GM23338 (cell line): Measurements from ENCODE around the gene DNASE1. TPM values are rescaled to one million over a fixed set of nuclear protein-coding genes. Genes with fewer than 3 reads are reported as not detected.

ENCODE experiments used
- ATAC-seq: fragments of 200-7000 bp; cut with Tn5 transposase; 3 replicates; pipeline ENCODE4 v1.9.1; 2020
- DNase-seq: peaks from one replicate; pipeline ENCODE4 v3.0.0-alpha.2; 2015; ENCODE audit warnings: low spot score
- H2AFZ ChIP-seq: fragments of 200-600 bp; sonication (generic); 2 replicates; pipeline ENCODE4 v1.8.0; 2016; ENCODE audit warnings: antibody characterized with exemption, mild to moderate bottlenecking, moderate library complexity
- H3F3A ChIP-seq: fragments of 200-600 bp; sonication (generic); replicated peaks from 2 replicates; pipeline ENCODE4 v1.8.0; 2017; ENCODE audit warnings: antibody characterized with exemption, mixed run types, low read depth
- H3K27ac ChIP-seq: fragments of 200-600 bp; sonication (generic); 2 replicates; pipeline ENCODE4 v1.6.1; 2016; ENCODE audit warnings: low read depth
- H3K27me3 ChIP-seq: fragments of 200-600 bp; sonication (generic); 2 replicates; pipeline ENCODE4 v1.8.0; 2016; ENCODE audit warnings: mild to moderate bottlenecking, mixed run types, moderate library complexity; ENCODE audit not compliant: insufficient read depth
- H3K36me3 ChIP-seq: fragments of 200-600 bp; sonication (generic); 2 replicates; pipeline ENCODE4 v1.8.0; 2016; ENCODE audit warnings: mild to moderate bottlenecking; ENCODE audit not compliant: insufficient read depth
- H3K4me1 ChIP-seq: fragments of 200-600 bp; sonication (generic); 2 replicates; pipeline ENCODE4 v1.8.0; 2016; ENCODE audit warnings: mild to moderate bottlenecking, moderate library complexity; ENCODE audit not compliant: insufficient read depth
- H3K4me2 ChIP-seq: fragments of 200-600 bp; sonication (generic); 2 replicates; pipeline ENCODE4 v1.7.1; 2017; ENCODE audit warnings: mixed run types
- H3K4me3 ChIP-seq: fragments of 200-600 bp; sonication (generic); 2 replicates; pipeline ENCODE4 v1.6.1; 2016; ENCODE audit warnings: mixed run types
- H3K79me2 ChIP-seq: fragments of 200-600 bp; sonication (generic); replicated peaks from 2 replicates; pipeline ENCODE4 v1.8.0; 2017; ENCODE audit warnings: mild to moderate bottlenecking; ENCODE audit not compliant: insufficient read depth
- H3K9me2 ChIP-seq: fragments of 200-600 bp; sonication (generic); 2 replicates; pipeline ENCODE4 v1.8.0; 2017; ENCODE audit not compliant: insufficient read depth
- H4K20me1 ChIP-seq: fragments of 200-600 bp; sonication (generic); replicated peaks from 2 replicates; pipeline ENCODE4 v1.8.0; 2017; ENCODE audit warnings: mild to moderate bottlenecking; ENCODE audit not compliant: insufficient read depth
- H3K27ac Mint-ChIP-seq: 2 replicates; pipeline ENCODE4 v1.8.0; 2020; ENCODE audit warnings: inconsistent platforms, mild to moderate bottlenecking, moderate library complexity, mixed read lengths
- H3K27me3 Mint-ChIP-seq: 3 replicates; pipeline ENCODE4 v1.8.0; 2022; ENCODE audit warnings: low read depth, mild to moderate bottlenecking, moderate library complexity, mixed read lengths, inconsistent platforms; ENCODE audit not compliant: insufficient read depth, poor library complexity
- H3K36me3 Mint-ChIP-seq: 3 replicates; pipeline ENCODE4 v1.8.0; 2021; ENCODE audit warnings: low read depth, mild to moderate bottlenecking, inconsistent platforms, moderate library complexity, mixed read lengths
- H3K4me1 Mint-ChIP-seq: 3 replicates; pipeline ENCODE4 v1.8.0; 2020; ENCODE audit warnings: mild to moderate bottlenecking, inconsistent platforms, mixed read lengths
- H3K4me3 Mint-ChIP-seq: 3 replicates; pipeline ENCODE4 v1.8.0; 2021; ENCODE audit warnings: moderate library complexity, mild to moderate bottlenecking, inconsistent platforms, mixed read lengths
- H3K9me3 Mint-ChIP-seq: 3 replicates; pipeline ENCODE4 v1.8.0; 2020; ENCODE audit warnings: moderate library complexity, mild to moderate bottlenecking, inconsistent platforms, mixed read lengths
- CREB1 ChIP-seq: fragments of 250-450 bp; sonication (Bioruptor Pico); IDR thresholded peaks from 2 replicates; pipeline ENCODE4 v1.5.0; 2020; ENCODE audit warnings: low read depth, mild to moderate bottlenecking, moderate library complexity
- EZH2 ChIP-seq: fragments of 200-600 bp; sonication (generic); IDR thresholded peaks from one replicate; pipeline ENCODE4 v1.8.0; 2017; ENCODE audit warnings: antibody characterized with exemption, mild to moderate bottlenecking, low read depth; ENCODE audit not compliant: unreplicated experiment
- EZH2phosphoT487 ChIP-seq: fragments of 200-600 bp; sonication (generic); IDR thresholded peaks from one replicate; pipeline ENCODE4 v1.8.1; 2018; ENCODE audit warnings: antibody characterized with exemption; ENCODE audit not compliant: unreplicated experiment
- POLR2AphosphoS5 ChIP-seq: IDR thresholded peaks from 2 replicates; pipeline ENCODE4 v1.6.1; 2016; ENCODE audit warnings: antibody characterized with exemption, low read depth
- STAT1 ChIP-seq: IDR thresholded peaks from one replicate; pipeline ENCODE4 v1.6.1; 2016; ENCODE audit warnings: antibody characterized with exemption; ENCODE audit not compliant: unreplicated experiment
- polyA plus RNA-seq: library from polyadenylated mRNA; unstranded; fragments of >200 nt; fragmentation: Nextera tagmentation; extraction: Ambion mirVana; gene quantifications from 2 replicates; pipeline ENCODE4 v1.2.1, GENCODE V29; 2016
- total RNA-seq: library from RNA; depleted of rRNA; stranded (reverse); fragments of >200 nt; shearing (Covaris generic); gene quantifications from 2 replicates; pipeline ENCODE4 v1.2.3, GENCODE V29; 2014
- TF ChIP-seq, protein P1 (sequence below): IDR thresholded peaks from 2 replicates; pipeline ENCODE4 v1.6.1; 2016; ENCODE audit warnings: antibody characterized with exemption
- TF ChIP-seq, protein P2 (sequence below): fragments of 250-450 bp; sonication (Bioruptor Pico); IDR thresholded peaks from 2 replicates; pipeline ENCODE4 v1.5.0; 2020; ENCODE audit warnings: mild to moderate bottlenecking, moderate library complexity
- TF ChIP-seq, protein P3 (sequence below), 2 experiments: fragments of 200-600 bp in 1 of 2; sonication (generic) in 1 of 2; conservative IDR thresholded peaks; 2 replicates each; pipeline versions ENCODE4 v1.5.1 to v1.6.1; 2016 to 2017; ENCODE audit warnings: antibody characterized with exemption in 2 of 2, low read depth in 2 of 2, mild to moderate bottlenecking in 2 of 2, moderate library complexity in 1 of 2

DNASE1 gene
- total and polyA plus RNA-seq, 2 experiments from 2014 or later: 7.9 to 23.0 TPM

DNA sequence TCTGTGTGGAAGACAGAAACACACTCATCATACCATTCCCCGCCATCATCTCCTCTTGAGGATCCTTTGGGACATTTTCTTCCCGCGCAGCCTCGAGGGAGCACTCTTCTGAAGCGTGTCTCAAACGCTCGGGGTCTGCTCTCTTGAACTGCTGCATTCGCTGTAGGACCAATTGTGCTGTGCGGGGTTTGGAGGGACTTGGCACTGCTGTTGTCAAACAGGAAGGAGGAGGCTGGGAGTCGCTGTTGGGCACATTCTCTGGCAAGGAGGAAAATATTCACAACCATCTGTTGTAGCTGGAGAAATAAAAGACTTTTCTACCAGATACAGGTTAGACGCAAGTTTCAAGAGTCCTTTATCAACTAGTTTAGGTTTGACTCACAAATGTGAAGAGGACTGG is 48.0 kb upstream of the DNASE1 start:
- H3K9me3 Mint-ChIP-seq: peaks cover 2% of the 10 kb centered on the region; the same call in 2 of the 3 replicates
- no peak overlapping the region for H3K4me3 ChIP-seq
- no peaks in the 10 kb centered on the region for H3K27me3 ChIP-seq
- H3K27me3 Mint-ChIP-seq: peaks cover 2% of the 10 kb centered on the region
- no peak overlapping the region for H3K4me3 Mint-ChIP-seq
- H4K20me1 ChIP-seq: peaks cover 9% of the 10 kb centered on the region; the same call in 1 of the 2 replicates
- H3K4me2 ChIP-seq: no peak overlapping the region
- DNase-seq (no peak), ATAC-seq (no peak)
- H2AFZ ChIP-seq: no peak overlapping the region
- no peak overlapping the region for H3K27ac Mint-ChIP-seq
- H3K4me1 Mint-ChIP-seq: peaks cover 10% of the 10 kb centered on the region
- H3K36me3 ChIP-seq: peaks cover 8% of the 10 kb centered on the region
- TF ChIP-seq STAT1: no peak
- TF ChIP-seq, protein P1, sequence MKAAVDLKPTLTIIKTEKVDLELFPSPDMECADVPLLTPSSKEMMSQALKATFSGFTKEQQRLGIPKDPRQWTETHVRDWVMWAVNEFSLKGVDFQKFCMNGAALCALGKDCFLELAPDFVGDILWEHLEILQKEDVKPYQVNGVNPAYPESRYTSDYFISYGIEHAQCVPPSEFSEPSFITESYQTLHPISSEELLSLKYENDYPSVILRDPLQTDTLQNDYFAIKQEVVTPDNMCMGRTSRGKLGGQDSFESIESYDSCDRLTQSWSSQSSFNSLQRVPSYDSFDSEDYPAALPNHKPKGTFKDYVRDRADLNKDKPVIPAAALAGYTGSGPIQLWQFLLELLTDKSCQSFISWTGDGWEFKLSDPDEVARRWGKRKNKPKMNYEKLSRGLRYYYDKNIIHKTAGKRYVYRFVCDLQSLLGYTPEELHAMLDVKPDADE: no peak
- TF ChIP-seq, protein P2, sequence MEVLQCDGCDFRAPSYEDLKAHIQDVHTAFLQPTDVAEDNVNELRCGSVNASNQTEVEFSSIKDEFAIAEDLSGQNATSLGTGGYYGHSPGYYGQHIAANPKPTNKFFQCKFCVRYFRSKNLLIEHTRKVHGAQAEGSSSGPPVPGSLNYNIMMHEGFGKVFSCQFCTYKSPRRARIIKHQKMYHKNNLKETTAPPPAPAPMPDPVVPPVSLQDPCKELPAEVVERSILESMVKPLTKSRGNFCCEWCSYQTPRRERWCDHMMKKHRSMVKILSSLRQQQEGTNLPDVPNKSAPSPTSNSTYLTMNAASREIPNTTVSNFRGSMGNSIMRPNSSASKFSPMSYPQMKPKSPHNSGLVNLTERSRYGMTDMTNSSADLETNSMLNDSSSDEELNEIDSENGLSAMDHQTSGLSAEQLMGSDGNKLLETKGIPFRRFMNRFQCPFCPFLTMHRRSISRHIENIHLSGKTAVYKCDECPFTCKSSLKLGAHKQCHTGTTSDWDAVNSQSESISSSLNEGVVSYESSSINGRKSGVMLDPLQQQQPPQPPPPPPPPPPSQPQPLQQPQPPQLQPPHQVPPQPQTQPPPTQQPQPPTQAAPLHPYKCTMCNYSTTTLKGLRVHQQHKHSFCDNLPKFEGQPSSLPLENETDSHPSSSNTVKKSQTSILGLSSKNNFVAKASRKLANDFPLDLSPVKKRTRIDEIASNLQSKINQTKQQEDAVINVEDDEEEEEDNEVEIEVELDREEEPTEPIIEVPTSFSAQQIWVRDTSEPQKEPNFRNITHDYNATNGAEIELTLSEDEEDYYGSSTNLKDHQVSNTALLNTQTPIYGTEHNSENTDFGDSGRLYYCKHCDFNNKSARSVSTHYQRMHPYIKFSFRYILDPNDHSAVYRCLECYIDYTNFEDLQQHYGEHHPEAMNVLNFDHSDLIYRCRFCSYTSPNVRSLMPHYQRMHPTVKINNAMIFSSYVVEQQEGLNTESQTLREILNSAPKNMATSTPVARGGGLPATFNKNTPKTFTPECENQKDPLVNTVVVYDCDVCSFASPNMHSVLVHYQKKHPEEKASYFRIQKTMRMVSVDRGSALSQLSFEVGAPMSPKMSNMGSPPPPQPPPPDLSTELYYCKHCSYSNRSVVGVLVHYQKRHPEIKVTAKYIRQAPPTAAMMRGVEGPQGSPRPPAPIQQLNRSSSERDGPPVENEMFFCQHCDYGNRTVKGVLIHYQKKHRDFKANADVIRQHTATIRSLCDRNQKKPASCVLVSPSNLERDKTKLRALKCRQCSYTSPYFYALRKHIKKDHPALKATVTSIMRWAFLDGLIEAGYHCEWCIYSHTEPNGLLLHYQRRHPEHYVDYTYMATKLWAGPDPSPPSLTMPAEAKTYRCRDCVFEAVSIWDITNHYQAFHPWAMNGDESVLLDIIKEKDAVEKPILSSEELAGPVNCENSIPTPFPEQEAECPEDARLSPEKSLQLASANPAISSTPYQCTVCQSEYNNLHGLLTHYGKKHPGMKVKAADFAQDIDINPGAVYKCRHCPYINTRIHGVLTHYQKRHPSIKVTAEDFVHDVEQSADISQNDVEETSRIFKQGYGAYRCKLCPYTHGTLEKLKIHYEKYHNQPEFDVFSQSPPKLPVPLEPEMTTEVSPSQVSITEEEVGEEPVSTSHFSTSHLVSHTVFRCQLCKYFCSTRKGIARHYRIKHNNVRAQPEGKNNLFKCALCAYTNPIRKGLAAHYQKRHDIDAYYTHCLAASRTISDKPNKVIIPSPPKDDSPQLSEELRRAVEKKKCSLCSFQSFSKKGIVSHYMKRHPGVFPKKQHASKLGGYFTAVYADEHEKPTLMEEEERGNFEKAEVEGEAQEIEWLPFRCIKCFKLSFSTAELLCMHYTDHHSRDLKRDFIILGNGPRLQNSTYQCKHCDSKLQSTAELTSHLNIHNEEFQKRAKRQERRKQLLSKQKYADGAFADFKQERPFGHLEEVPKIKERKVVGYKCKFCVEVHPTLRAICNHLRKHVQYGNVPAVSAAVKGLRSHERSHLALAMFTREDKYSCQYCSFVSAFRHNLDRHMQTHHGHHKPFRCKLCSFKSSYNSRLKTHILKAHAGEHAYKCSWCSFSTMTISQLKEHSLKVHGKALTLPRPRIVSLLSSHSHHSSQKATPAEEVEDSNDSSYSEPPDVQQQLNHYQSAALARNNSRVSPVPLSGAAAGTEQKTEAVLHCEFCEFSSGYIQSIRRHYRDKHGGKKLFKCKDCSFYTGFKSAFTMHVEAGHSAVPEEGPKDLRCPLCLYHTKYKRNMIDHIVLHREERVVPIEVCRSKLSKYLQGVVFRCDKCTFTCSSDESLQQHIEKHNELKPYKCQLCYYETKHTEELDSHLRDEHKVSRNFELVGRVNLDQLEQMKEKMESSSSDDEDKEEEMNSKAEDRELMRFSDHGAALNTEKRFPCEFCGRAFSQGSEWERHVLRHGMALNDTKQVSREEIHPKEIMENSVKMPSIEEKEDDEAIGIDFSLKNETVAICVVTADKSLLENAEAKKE: no peak
- no peak for TF ChIP-seq EZH2phosphoT487
- TF ChIP-seq POLR2AphosphoS5: no peak
- TF ChIP-seq CREB1 (CRISPR knock-in tag): no peak
- no peak for TF ChIP-seq EZH2
- TF ChIP-seq, protein P3, sequence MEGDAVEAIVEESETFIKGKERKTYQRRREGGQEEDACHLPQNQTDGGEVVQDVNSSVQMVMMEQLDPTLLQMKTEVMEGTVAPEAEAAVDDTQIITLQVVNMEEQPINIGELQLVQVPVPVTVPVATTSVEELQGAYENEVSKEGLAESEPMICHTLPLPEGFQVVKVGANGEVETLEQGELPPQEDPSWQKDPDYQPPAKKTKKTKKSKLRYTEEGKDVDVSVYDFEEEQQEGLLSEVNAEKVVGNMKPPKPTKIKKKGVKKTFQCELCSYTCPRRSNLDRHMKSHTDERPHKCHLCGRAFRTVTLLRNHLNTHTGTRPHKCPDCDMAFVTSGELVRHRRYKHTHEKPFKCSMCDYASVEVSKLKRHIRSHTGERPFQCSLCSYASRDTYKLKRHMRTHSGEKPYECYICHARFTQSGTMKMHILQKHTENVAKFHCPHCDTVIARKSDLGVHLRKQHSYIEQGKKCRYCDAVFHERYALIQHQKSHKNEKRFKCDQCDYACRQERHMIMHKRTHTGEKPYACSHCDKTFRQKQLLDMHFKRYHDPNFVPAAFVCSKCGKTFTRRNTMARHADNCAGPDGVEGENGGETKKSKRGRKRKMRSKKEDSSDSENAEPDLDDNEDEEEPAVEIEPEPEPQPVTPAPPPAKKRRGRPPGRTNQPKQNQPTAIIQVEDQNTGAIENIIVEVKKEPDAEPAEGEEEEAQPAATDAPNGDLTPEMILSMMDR (conservative IDR thresholded peaks at IDR 0.05; ENCODE audit: low read depth in 2 of 2): no peak
- peaks cover 12% of the 10 kb centered on the region; the same call in 1 of the 2 replicates for H3F3A ChIP-seq
- H3K79me2 ChIP-seq: no peaks in the 10 kb centered on the region
- peaks cover 6% of the 10 kb centered on the region for H3K4me1 ChIP-seq
- H3K9me2 ChIP-seq: no peaks in the 10 kb centered on the region
- H3K36me3 Mint-ChIP-seq: peaks cover 41% of the 10 kb centered on the region
- H3K27ac ChIP-seq: no peak overlapping the region
